Measurements from ENCODE around the gene INAVA.
A peak's percentile ranks its signal among the peaks of the same experiment; 100 is the strongest.

The INAVA gene

GRCh38 chr1:200869376-200869752 lies 25.3 kb upstream of the INAVA start:
- H3K4me3 ChIP-seq (ENCODE audit: low read depth, low read length): peak overlapping the region; percentile 46

GRCh38 chr1:200869753-200870391 lies 24.8 kb upstream of the INAVA start:
- peak; percentile 68 for DNase-seq (ENCODE audit: low read depth)
- TF ChIP-seq CTCF (IDR thresholded peaks at IDR 0.05; ENCODE audit: low read depth, low read length, missing control alignments): no peak
- H3K4me3 ChIP-seq (ENCODE audit: low read depth, low read length): peak overlapping the region; percentile 46

More at GRCh38 chr1:200869376-200869752, 25.3 kb upstream of the INAVA start:
- no peak for DNase-seq (ENCODE audit: low read depth)
- no peak for TF ChIP-seq CTCF (IDR thresholded peaks at IDR 0.05; ENCODE audit: low read depth, low read length, missing control alignments)

GRCh38 chr1:200872446-200873115 lies 22.1 kb upstream of the INAVA start, which contains the start of gene GPR25:
Gene GPR25 (plus strand): TSS chr1:200872981. CDS start chr1:200873038, 57 bp downstream.
- no peak within 1 kb of the TSS; the same call in 1 of the 2 replicates for H3K4me3 ChIP-seq (ENCODE audit: low read depth, low read length)

GRCh38 chr1:200873116-200873670 lies 21.5 kb upstream of the INAVA start:
- no peak overlapping the region for H3K4me3 ChIP-seq (ENCODE audit: low read depth, low read length)
- no peak for TF ChIP-seq CTCF (IDR thresholded peaks at IDR 0.05; ENCODE audit: low read depth, low read length, missing control alignments)
- no peak for DNase-seq (ENCODE audit: low read depth)

More at GRCh38 chr1:200872446-200873115, 22.1 kb upstream of the INAVA start, which contains the start of gene GPR25:
- DNase-seq (ENCODE audit: low read depth): no peak
- TF ChIP-seq CTCF (IDR thresholded peaks at IDR 0.05; ENCODE audit: low read depth, low read length, missing control alignments): no peak

- DNase-seq (ENCODE audit: low read depth): no peak
- TF ChIP-seq CTCF (IDR thresholded peaks at IDR 0.05; ENCODE audit: low read depth, low read length, missing control alignments): no peak
- H3K4me3 ChIP-seq (ENCODE audit: low read depth, low read length): no peak overlapping the region; the same call in 1 of the 2 replicates
Observed at GRCh38 chr1:200873671-200874397, 20.9 kb upstream of the INAVA start.

GRCh38 chr1:200874694-200875093 lies 20.0 kb upstream of the INAVA start:
- no peak overlapping the region for H3K4me3 ChIP-seq (ENCODE audit: low read depth, low read length)
- no peak for TF ChIP-seq CTCF (IDR thresholded peaks at IDR 0.05; ENCODE audit: low read depth, low read length, missing control alignments)
- DNase-seq (ENCODE audit: low read depth): no peak
